Measurements from ENCODE around the gene DCC.

DCC gene

GRCh38 chr18:53114441-53114840, 774.4 kb downstream of the DCC start:
- no peak for TF ChIP-seq CTCF (IDR thresholded peaks at IDR 0.05; ENCODE audit: low read depth, low read length)
- no peak for DNase-seq (ENCODE audit: low read depth, low spot score)
- H3K4me3 ChIP-seq (ENCODE audit: low read depth, low read length), result no peak overlapping the region
- in situ Hi-C loops (cut with HindIII; ENCODE audit: low sequenced_read_pairs), result no loop called here

GRCh38 chr18:53115876-53116585, 776.0 kb downstream of the DCC start:
- DNase-seq (ENCODE audit: low read depth, low spot score), result peak; percentile 6
- in situ Hi-C loops (cut with HindIII; ENCODE audit: low sequenced_read_pairs), result no loop called here
- H3K4me3 ChIP-seq (ENCODE audit: low read depth, low read length), result peak overlapping the region; percentile 8
- no peak for TF ChIP-seq CTCF (IDR thresholded peaks at IDR 0.05; ENCODE audit: low read depth, low read length)

GRCh38 chr18:53117851-53118250, 777.9 kb downstream of the DCC start:
- TF ChIP-seq CTCF (IDR thresholded peaks at IDR 0.05; ENCODE audit: low read depth, low read length), result no peak
- no peak overlapping the region for H3K4me3 ChIP-seq (ENCODE audit: low read depth, low read length)
- DNase-seq (ENCODE audit: low read depth, low spot score), result no peak
- in situ Hi-C loops (cut with HindIII; ENCODE audit: low sequenced_read_pairs), result no loop called here

- in situ Hi-C loops (cut with HindIII; ENCODE audit: low sequenced_read_pairs), result no loop called here
- no peak for TF ChIP-seq CTCF (IDR thresholded peaks at IDR 0.05; ENCODE audit: low read depth, low read length)
- no peak overlapping the region for H3K4me3 ChIP-seq (ENCODE audit: low read depth, low read length)
- no peak for DNase-seq (ENCODE audit: low read depth, low spot score)
Measured at GRCh38 chr18:53126210-53126609, 786.2 kb downstream of the DCC start.

GRCh38 chr18:53131001-53131400, 791.0 kb downstream of the DCC start:
- in situ Hi-C loops (cut with HindIII; ENCODE audit: low sequenced_read_pairs), result no loop called here
- TF ChIP-seq CTCF (IDR thresholded peaks at IDR 0.05; ENCODE audit: low read depth, low read length), result no peak
- no peak overlapping the region for H3K4me3 ChIP-seq (ENCODE audit: low read depth, low read length)
- DNase-seq (ENCODE audit: low read depth, low spot score), result no peak

GRCh38 chr18:53134711-53135110, 794.7 kb downstream of the DCC start:
- no peak overlapping the region for H3K4me3 ChIP-seq (ENCODE audit: low read depth, low read length)
- no peak for DNase-seq (ENCODE audit: low read depth, low spot score)
- no peak for TF ChIP-seq CTCF (IDR thresholded peaks at IDR 0.05; ENCODE audit: low read depth, low read length)
- in situ Hi-C loops (cut with HindIII; ENCODE audit: low sequenced_read_pairs), result no loop called here
